Gastrocnemius medialis (tissue), 4 donors: ENCODE results near the gene C19orf12. TPM values are rescaled to one million over a fixed set of nuclear protein-coding genes. Genes with fewer than 3 reads are reported as not detected.

Experiments
- ATAC-seq, 2 donors: fragments of 150-250 bp; one replicate each; pipeline ENCODE4 v1.9.1; 2016
- DNase-seq, 2 donors: peaks; one replicate each; pipeline ENCODE4 v3.0.0-alpha.2; 2019
- H3K27ac ChIP-seq, 4 donors: fragments of 200-600 bp; sonication (generic); 1 replicate in 1 of 4; 2 replicates in 3 of 4; pipeline ENCODE4 v1.5.1; 2016 to 2018; ENCODE audit warnings: mild to moderate bottlenecking in 2 of 4, moderate library complexity in 1 of 4
- H3K27me3 ChIP-seq, 3 donors: fragments of 200-600 bp; sonication (generic) in 2 of 3; 1 replicate in 1 of 3; 2 replicates in 2 of 3; pipeline versions ENCODE4 v1.5.1 to v1.6.0; 2016 to 2019; ENCODE audit warnings: mild to moderate bottlenecking in 1 of 3, moderate library complexity in 1 of 3
- H3K36me3 ChIP-seq, 2 donors: fragments of 200-600 bp; sonication (generic) in 1 of 2; one replicate each; pipeline ENCODE4 v1.5.1; 2017 to 2018
- H3K4me1 ChIP-seq, 2 donors: fragments of 200-600 bp; sonication (generic) in 1 of 2; one replicate each; pipeline ENCODE4 v1.5.1; 2016 to 2017; ENCODE audit warnings: mild to moderate bottlenecking in 2 of 2
- H3K4me3 ChIP-seq, 4 donors: fragments of 200-600 bp; sonication (generic) in 3 of 4; 1 replicate in 1 of 4; 2 replicates in 3 of 4; pipeline ENCODE4 v1.5.1; 2016 to 2019; ENCODE audit warnings: mild to moderate bottlenecking in 2 of 4
- H3K9me3 ChIP-seq, 3 donors: fragments of 200-600 bp; sonication (generic) in 2 of 3; 1 replicate in 1 of 3; 2 replicates in 2 of 3; pipeline ENCODE4 v1.5.1; 2016 to 2019
- POLR2A ChIP-seq, 2 donors: fragments of 450-650 bp; IDR thresholded peaks; one replicate each; pipeline ENCODE4 v1.6.1; 2017; ENCODE audit warnings: antibody characterized with exemption in 2 of 2, mild to moderate bottlenecking in 2 of 2, moderate library complexity in 2 of 2
- in situ Hi-C, 4 donors: fragments of 200-750 bp; cut with MboI; loops; one replicate each; pipeline versions ENCODE4 v1.15.0 to v1.8.0; 2017; ENCODE audit warnings: low sequenced_read_pairs in 4 of 4
- intact Hi-C: fragments of 100-400 bp; cut with DNase I; formaldehyde crosslinking; loops from one replicate; pipeline ENCODE4 v1.15.1; 2023; ENCODE audit warnings: low total_unique reads
- total RNA-seq, 4 donors: library from RNA; depleted of rRNA; stranded (reverse); fragments of >200 nt; gene quantifications; one replicate each; pipeline versions ENCODE4 v1.1.0 to v1.2.3, GENCODE V29; 2016
- TF ChIP-seq, protein P1 (sequence below), 5 experiments: fragments of 450-650 bp in 3 of 5; fragments of 200-600 bp in 2 of 5; sonication (generic) in 2 of 5; IDR thresholded peaks in 4 of 5; conservative IDR thresholded peaks in 1 of 5; 1 replicate in 4 of 5; 2 replicates in 1 of 5; pipeline ENCODE4 v1.5.1; 2016 to 2019; ENCODE audit warnings: antibody characterized with exemption in 5 of 5, mild to moderate bottlenecking in 3 of 5, moderate library complexity in 3 of 5

Gene C19orf12
- total RNA-seq, 4 donors from 2014 or later, result 54.4 to 142 (median 69.8) TPM

DNA sequence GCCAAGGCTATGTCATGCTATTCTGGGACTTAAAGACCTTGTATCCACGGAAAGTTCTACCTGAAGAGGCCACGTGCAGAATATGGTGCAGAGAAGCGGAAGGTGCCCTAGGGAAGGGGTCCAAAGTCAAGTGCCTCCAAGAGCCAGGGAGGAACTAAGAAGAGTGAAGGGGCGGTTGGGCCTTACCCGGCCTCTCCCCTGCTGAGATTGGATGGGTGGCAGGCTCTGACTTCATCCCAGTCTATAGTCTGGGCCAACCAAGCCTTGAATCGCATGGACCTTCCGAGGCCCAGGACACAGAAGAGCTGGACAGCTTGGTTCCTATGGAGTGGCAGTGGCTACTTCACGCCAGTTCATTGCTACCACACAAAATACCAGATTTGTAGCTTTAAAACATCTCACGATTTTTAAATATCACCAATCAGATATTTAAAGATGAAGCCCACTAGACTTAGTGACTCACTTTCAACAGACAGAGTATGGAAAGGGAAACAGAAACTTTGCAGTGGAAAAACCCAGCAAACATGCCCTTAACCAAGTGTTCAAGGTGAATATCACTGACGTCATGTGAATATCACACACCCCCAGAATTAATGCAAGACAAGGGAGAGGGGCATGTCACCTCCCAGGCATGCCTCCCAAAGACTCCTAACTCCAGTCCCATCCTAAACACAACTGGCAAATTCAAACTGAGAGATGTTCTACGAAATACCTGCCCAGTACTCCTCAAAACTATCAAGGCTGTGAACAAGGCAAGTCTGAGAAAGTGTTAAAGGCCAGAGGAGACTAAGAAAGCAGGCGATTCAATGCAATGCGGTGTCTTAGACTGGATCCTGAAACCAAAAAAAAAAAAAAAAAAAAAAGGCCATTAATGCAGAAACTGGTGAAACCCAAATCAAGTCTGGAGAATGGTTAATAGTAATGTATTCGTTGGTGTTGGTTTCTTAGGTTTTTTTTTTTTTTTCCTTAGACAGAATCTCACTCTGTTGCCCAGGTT, 10.2 kb downstream of the C19orf12 start:
- in situ Hi-C loops (loop anchor here in 1 of 4 donors (25.0 kb wide), 1 partner anchor 493 kb away; the partner anchor contains the start of gene UQCRFS1), intact Hi-C loops (no loop called here)
- H3K4me1 ChIP-seq, result peaks cover 22 to 32% of the 10 kb centered on the region in 2 donors
- ATAC-seq (no peak), DNase-seq (no peak)
- H3K27ac ChIP-seq, result peak overlapping the region in 3 of 4 donors; percentile 17 to 94 (median 78)
- H3K36me3 ChIP-seq, result peaks cover 0 to 39% of the 10 kb centered on the region in 2 donors
- no peaks in the 10 kb centered on the region for H3K27me3 ChIP-seq
- TF ChIP-seq POLR2A (IDR thresholded peaks at IDR 0.05), result no peak
- TF ChIP-seq, protein P1, sequence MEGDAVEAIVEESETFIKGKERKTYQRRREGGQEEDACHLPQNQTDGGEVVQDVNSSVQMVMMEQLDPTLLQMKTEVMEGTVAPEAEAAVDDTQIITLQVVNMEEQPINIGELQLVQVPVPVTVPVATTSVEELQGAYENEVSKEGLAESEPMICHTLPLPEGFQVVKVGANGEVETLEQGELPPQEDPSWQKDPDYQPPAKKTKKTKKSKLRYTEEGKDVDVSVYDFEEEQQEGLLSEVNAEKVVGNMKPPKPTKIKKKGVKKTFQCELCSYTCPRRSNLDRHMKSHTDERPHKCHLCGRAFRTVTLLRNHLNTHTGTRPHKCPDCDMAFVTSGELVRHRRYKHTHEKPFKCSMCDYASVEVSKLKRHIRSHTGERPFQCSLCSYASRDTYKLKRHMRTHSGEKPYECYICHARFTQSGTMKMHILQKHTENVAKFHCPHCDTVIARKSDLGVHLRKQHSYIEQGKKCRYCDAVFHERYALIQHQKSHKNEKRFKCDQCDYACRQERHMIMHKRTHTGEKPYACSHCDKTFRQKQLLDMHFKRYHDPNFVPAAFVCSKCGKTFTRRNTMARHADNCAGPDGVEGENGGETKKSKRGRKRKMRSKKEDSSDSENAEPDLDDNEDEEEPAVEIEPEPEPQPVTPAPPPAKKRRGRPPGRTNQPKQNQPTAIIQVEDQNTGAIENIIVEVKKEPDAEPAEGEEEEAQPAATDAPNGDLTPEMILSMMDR (IDR thresholded peaks at IDR 0.05 in 4 of 5, conservative IDR thresholded peaks at IDR 0.05 in 1 of 5), result no peak
- no peaks in the 10 kb centered on the region for H3K9me3 ChIP-seq
- H3K4me3 ChIP-seq, result no peak overlapping the region

- TF ChIP-seq, protein P1 (IDR thresholded peaks at IDR 0.05 in 4 of 5, conservative IDR thresholded peaks at IDR 0.05 in 1 of 5), result no peak
- no peak for TF ChIP-seq POLR2A (IDR thresholded peaks at IDR 0.05)
- H3K27ac ChIP-seq, result peak overlapping the region; percentile 2 to 74 (median 40)
- ATAC-seq (no peak), DNase-seq (no peak)
- intact Hi-C loops, result no loop called here
- no peak overlapping the region for H3K4me3 ChIP-seq
- H3K9me3 ChIP-seq, result no peaks in the 10 kb centered on the region
- no peaks in the 10 kb centered on the region for H3K27me3 ChIP-seq
- peaks cover 8 to 15% of the 10 kb centered on the region in 2 donors for H3K4me1 ChIP-seq
- H3K36me3 ChIP-seq, result peaks cover 0 to 39% of the 10 kb centered on the region in 2 donors
- in situ Hi-C loops, result loop anchor here in 1 of 4 donors (25.0 kb wide), 1 partner anchor 491 kb away; the partner anchor contains the start of gene UQCRFS1
These were observed 12.1 kb downstream of the C19orf12 start for GRCh38 chr19:29702963-29703320.

DNA sequence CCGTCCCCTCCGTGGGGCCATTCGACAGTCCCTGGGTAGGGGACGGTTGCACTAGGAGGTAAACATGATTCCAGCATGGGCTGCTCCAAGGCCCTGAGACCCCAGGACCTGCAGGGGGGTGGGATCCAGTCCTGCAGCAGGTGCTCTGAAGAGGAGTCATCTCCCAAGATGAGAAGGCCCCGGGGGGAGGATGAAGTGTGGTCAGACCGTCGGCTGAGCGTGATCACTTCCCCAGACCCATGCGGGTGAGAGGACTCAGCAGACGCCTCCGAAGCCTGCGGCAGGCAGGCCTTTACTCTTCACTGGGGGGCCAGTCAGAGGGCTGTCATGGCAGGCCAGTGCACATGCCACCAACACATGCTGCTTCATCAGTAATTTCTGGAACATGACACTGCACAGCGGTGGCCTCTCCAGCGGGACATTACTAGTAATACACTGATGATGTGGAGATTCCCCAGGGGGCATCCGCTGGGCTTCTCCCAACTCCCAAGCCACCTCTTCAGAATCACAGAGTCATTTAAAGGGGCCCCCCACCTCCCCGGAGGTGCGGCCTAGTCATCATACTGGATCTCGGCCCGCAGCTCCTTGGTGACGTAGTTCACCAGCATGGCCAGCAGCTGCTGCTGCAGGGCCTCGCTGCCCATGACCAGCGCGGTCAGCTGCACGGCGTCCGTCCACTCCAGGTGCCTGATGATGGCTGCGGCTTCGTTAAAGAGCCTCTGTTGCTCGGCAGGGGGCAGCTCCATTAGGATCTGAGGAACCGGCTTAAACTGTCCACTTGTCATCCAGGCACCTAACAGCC, 12.7 kb downstream of the C19orf12 start:
- ATAC-seq (peak in 1 of 2 donors; percentile 67), DNase-seq (peak in 1 of 2 donors; percentile 61)
- TF ChIP-seq, protein P1 (IDR thresholded peaks at IDR 0.05 in 4 of 5, conservative IDR thresholded peaks at IDR 0.05 in 1 of 5), result no peak
- no peak for TF ChIP-seq POLR2A (IDR thresholded peaks at IDR 0.05)
- Histone ChIP-seq H3K4me3 (no peak overlapping the region), H3K4me1 (peaks cover 5 to 9% of the 10 kb centered on the region in 2 donors), H3K36me3 (peaks cover 0 to 35% of the 10 kb centered on the region in 2 donors), H3K27me3 (no peaks in the 10 kb centered on the region), H3K9me3 (no peaks in the 10 kb centered on the region), H3K27ac (peak overlapping the region; percentile 40 to 74 (median 52))
- in situ Hi-C loops, result loop anchor here in 1 of 4 donors (25.0 kb wide), 1 partner anchor 490 kb away; the partner anchor contains the start of gene UQCRFS1
- intact Hi-C loops, result no loop called here

DNA sequence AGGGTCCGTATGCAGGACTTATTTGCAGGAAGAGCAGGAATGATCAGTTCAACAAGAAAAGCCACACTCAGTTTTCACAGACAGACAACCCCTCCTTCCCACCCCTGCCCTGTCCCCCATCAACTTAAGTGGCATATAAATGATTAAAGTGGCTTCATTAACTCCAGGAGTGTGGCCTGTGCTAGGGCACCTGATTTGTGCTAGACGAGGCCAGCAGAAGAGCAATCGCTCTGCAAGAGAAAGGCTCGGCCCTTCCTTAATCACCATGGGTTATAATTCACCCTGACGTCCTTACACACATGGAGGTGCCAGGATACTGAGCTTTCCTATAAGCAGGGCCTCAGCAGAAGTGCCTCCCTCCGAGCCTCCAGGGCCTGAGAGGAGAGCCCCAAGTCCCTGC, 14.6 kb downstream of the C19orf12 start:
- intact Hi-C loops (no loop called here), in situ Hi-C loops (loop anchor here in 1 of 4 donors (25.0 kb wide), 1 partner anchor 488 kb away; the partner anchor contains the start of gene UQCRFS1)
- Histone ChIP-seq H3K4me3 (no peak overlapping the region), H3K36me3 (peaks cover 0 to 26% of the 10 kb centered on the region in 2 donors), H3K9me3 (no peaks in the 10 kb centered on the region), H3K4me1 (peaks cover 4 to 19% of the 10 kb centered on the region in 2 donors), H3K27ac (peak overlapping the region in 1 of 4 donors; percentile 4), H3K27me3 (no peaks in the 10 kb centered on the region)
- DNase-seq, result no peak
- TF ChIP-seq, protein P1 (IDR thresholded peaks at IDR 0.05 in 4 of 5, conservative IDR thresholded peaks at IDR 0.05 in 1 of 5), result no peak
- no peak for TF ChIP-seq POLR2A (IDR thresholded peaks at IDR 0.05)
- ATAC-seq, result no peak
